Esophagus (tissue), 2 donors: ENCODE results near the gene IL1R1. TPM values are rescaled to one million over a fixed set of nuclear protein-coding genes. Genes with fewer than 3 reads are reported as not detected.

Experiments
- H3K27ac ChIP-seq, 2 donors: one replicate each; pipeline ENCODE4 v1.5.1; 2013; ENCODE audit warnings: low read depth in 2 of 2, mild to moderate bottlenecking in 2 of 2, inconsistent platforms in 1 of 2, low read length in 1 of 2, moderate library complexity in 1 of 2
- H3K27me3 ChIP-seq, 2 donors: one replicate each; pipeline ENCODE4 v1.6.1; 2013; ENCODE audit warnings: low read length in 2 of 2, control low read depth in 1 of 2, mild to moderate bottlenecking in 1 of 2; ENCODE audit not compliant: insufficient read depth in 2 of 2, control insufficient read depth in 1 of 2
- H3K36me3 ChIP-seq, 2 donors: one replicate each; pipeline ENCODE4 v1.6.1; 2013; ENCODE audit warnings: low read length in 1 of 2; ENCODE audit not compliant: control insufficient read depth in 2 of 2, insufficient read depth in 2 of 2
- H3K4me1 ChIP-seq, 2 donors: one replicate each; pipeline ENCODE4 v1.6.1; 2013; ENCODE audit warnings: low read length in 1 of 2; ENCODE audit not compliant: control insufficient read depth in 2 of 2, insufficient read depth in 2 of 2
- H3K4me3 ChIP-seq, 2 donors: one replicate each; pipeline ENCODE4 v1.5.1; 2013; ENCODE audit warnings: low read length in 2 of 2, mild to moderate bottlenecking in 2 of 2, low read depth in 1 of 2, moderate library complexity in 1 of 2
- H3K9me3 ChIP-seq, 2 donors: one replicate each; pipeline ENCODE4 v1.6.1; 2013; ENCODE audit warnings: mild to moderate bottlenecking in 2 of 2, low read depth in 1 of 2, low read length in 1 of 2, moderate library complexity in 1 of 2; ENCODE audit not compliant: control insufficient read depth in 2 of 2, insufficient read depth in 1 of 2
- WGBS, 2 donors: extraction: QIAGEN DNeasy Blood & Tissue Kit; methylation state at CpG; one replicate each; pipeline ENCODE4 v1.1.7; 2013; 5-methylcytosine and 5-hydroxymethylcytosine counted together
- polyA plus RNA-seq, 2 donors: library from polyadenylated mRNA; stranded (reverse); fragments of 200-250 nt; gene quantifications; one replicate each; pipeline ENCODE4 v1.2.3, GENCODE V29; 2013
- donor health status: healthy with polysubstance abuse.
- donor health status: Bipolar disorder and iron deficiency.

IL1R1 gene
- polyA plus RNA-seq, 2 donors, result 11.7 to 12.7 TPM

DNA sequence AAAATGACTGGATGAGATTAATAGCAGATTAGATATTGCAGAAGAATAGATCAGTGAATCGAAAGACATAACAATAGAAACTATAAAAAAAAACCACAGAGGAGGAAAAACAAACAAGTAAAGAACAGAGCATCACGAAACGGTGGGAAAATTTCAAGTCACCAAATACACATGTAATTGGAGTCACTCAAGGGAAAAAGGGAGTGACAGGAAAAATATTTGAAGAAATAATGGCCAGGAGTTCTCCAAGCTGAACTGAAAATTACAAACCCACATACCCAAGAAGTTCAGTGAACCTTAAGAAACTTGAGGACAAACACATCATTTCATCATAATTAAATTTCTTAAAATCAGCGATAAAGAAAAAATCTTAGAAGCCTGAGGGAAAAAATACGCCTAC, 11.0 kb upstream of the IL1R1 start:
- Histone ChIP-seq H3K9me3 (no peaks in the 10 kb centered on the region), H3K27ac (no peak overlapping the region), H3K27me3 (no peaks in the 10 kb centered on the region), H3K4me3 (no peak overlapping the region), H3K4me1 (no peaks in the 10 kb centered on the region), H3K36me3 (no peaks in the 10 kb centered on the region)
- WGBS, 2 donors, result 87 to 88% methylated on average over 5 of the region's 5 CpGs

DNA sequence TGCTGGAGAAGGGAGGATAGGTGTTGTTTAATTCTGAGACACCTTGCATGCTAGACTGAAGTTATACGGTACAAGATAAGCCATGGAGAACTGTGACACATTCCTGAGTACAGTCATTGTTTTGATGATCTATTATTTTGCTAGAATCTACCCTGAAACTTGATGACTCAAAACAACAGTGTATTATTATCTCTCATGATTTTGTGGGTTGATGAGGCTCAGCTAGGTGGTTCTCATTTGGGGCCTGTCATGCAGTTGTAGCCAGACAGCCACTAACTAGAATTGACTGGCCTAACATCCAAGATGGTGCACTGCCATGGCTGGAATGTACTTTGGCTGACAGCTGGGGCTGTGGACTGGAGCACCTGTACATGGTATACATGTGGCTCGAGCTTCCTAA, 5.4 kb upstream of the IL1R1 start:
- Histone ChIP-seq H3K4me3 (no peak overlapping the region), H3K9me3 (no peaks in the 10 kb centered on the region), H3K36me3 (no peaks in the 10 kb centered on the region), H3K27me3 (no peaks in the 10 kb centered on the region), H3K4me1 (no peaks in the 10 kb centered on the region), H3K27ac (no peak overlapping the region)
- 79 to 83% methylated on average over 2 of the region's 2 CpGs for WGBS, 2 donors

DNA sequence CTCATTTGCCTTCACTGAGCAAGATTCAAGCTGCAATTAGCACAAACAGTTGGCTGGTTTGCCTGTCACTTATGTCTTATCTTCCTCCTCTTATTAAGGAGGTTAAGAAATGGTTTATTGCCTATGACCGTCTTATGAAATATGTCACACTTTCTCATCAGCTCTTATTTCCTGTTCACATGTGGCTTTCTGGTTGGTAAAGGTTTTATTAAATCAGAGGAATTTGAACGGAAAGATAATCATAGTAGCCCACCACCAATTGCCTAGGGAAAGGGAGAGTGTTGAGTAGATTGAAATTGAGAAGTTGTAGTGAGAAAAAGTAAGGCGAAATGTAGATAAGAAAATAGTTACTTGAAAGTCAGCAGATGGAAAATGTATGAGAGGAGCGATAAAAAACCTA, 4.2 kb upstream of the IL1R1 start:
- no peaks in the 10 kb centered on the region for H3K36me3 ChIP-seq
- WGBS, 2 donors, result 79 to 84% methylated on average over 4 of the region's 4 CpGs
- H3K9me3 ChIP-seq, result peaks cover 0 to 5% of the 10 kb centered on the region in 2 donors
- H3K4me1 ChIP-seq, result peaks cover 0 to 1% of the 10 kb centered on the region in 2 donors
- no peak overlapping the region for H3K4me3 ChIP-seq
- no peak overlapping the region for H3K27ac ChIP-seq
- no peaks in the 10 kb centered on the region for H3K27me3 ChIP-seq

DNA sequence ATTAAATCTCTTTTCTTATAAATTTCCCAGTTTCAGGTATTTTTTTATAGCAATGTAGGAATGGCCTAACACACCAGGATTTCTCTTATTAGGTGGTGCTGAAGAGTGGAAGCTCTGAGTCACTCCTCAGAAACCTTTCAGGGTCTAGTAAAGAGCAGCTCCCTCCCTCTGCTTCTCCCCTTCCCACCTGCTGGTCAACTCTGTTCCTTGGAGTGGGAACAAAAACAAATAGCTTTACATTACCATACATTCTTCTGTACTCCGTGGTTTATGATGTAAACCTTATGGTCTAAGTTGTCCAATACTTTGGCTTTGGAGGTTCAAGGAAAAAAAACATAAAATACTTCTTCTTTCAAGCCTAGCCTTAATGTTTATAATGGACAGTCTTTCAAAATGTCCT, 2.7 kb upstream of the IL1R1 start:
- Histone ChIP-seq H3K27me3 (no peaks in the 10 kb centered on the region), H3K9me3 (peaks cover 0 to 7% of the 10 kb centered on the region in 2 donors), H3K36me3 (peaks cover 0 to 2% of the 10 kb centered on the region in 2 donors), H3K4me3 (no peak overlapping the region), H3K27ac (no peak overlapping the region), H3K4me1 (peaks cover 0 to 9% of the 10 kb centered on the region in 2 donors)
- 67 to 75% methylated on average over 1 of the region's 1 CpG for WGBS, 2 donors

DNA sequence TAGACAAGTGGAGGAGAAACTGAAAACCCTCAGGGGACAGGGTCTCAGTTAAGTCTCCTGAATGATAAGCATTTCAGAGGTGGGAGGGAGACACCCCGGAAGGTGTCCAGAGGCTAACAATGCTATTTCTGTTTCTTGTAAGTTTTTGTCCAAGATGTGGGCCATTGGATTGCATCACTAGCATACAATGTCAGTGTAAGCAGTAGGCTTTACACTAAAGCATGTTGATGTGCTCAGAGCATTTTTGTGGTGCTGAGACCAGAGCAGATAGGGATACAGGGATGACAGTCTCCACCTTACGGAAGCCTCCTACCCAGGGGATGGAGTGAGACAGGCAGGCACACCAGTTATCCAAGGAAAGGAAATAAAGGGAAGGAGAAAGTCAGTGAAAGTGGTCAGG, 2.2 kb upstream of the IL1R1 start:
- H3K9me3 ChIP-seq, result peaks cover 0 to 12% of the 10 kb centered on the region in 2 donors
- no peak overlapping the region for H3K4me3 ChIP-seq
- H3K27ac ChIP-seq, result no peak overlapping the region
- 94 to 98% methylated on average over 2 of the region's 2 CpGs for WGBS, 2 donors
- H3K36me3 ChIP-seq, result peaks cover 0 to 6% of the 10 kb centered on the region in 2 donors
- H3K4me1 ChIP-seq, result peaks cover 0 to 9% of the 10 kb centered on the region in 2 donors
- no peaks in the 10 kb centered on the region for H3K27me3 ChIP-seq

DNA sequence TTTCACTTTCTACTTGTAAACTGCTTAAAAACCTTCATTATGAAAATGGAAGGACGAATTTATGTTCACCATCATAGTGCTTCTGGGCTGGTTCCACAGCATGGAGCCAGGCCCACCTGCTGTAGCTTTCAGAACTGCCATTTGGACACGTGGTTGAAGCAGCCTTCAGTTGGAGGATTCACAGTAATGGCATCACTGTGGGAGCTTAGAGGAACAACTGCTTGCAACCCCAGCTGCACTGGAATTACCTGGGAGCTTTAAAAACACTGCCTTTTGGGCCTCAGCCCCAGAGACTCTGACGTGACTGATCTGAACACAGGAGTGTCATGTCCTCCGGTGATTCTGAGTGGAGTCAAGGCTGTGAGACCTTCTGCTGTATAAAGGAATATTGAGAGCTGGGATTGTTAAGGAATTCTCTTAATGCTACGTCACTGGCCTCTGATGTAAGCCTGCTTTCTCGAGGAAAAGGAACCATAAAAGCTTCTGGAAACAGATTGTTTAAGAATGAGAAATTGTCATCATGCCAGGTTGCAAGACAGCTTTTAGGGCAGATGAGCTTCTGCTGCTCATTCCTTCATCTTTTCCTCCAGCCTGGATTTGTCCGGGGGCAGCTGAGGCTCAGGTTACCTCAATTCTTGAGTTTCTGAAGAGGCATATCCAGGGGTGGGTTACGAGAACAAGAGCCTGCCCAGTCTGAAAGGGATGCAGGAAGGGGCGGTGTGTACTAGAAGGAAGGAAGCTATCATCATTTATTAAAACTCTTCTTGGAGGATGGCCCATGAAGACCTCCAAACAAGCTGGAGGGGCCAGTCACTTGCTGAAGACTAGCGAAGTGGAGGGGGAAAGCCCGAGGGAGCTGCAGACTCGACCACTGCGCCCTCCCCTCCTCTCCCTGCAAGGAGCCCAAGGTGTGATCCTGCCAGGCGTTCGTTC, 1.3 kb upstream of the IL1R1 start:
- no peaks in the 10 kb centered on the region for H3K27me3 ChIP-seq
- peaks cover 0 to 6% of the 10 kb centered on the region in 2 donors for H3K36me3 ChIP-seq
- no peak overlapping the region for H3K4me3 ChIP-seq
- peaks cover 0 to 9% of the 10 kb centered on the region in 2 donors for H3K4me1 ChIP-seq
- peak overlapping the region; percentile 77 to 89 for H3K27ac ChIP-seq
- WGBS, 2 donors, result 69% methylated on average over 15 of the region's 15 CpGs
- peaks cover 0 to 18% of the 10 kb centered on the region in 2 donors for H3K9me3 ChIP-seq

DNA sequence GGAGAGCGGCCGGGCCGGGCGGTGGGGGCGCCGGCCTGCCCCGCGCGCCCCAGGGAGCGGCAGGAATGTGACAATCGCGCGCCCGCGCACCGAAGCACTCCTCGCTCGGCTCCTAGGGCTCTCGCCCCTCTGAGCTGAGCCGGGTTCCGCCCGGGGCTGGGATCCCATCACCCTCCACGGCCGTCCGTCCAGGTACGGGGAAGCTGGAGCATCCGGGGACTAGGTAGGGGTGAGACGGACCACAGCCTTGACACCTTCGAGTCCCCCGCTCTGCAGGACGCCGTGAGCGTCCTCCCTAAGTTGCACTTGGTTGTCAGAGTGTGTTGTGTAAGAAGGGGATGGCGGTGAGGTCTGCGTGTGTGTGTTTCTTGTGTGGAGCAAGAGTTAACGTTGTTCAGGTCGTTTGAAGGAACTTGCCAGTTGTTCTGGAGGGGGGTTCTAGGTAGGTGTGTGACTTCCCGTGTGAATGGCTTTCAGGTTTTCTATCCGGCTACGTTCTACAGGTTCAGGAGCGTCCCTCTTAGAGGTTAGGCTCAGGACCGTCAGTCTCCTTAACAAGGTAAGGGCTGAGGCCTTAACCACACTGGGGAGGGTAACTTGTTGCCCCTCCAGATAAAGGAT, 393 bp downstream of the IL1R1 start:
- 10 to 15% methylated on average over 21 to 42 of the region's 42 CpGs for WGBS, 2 donors
- Histone ChIP-seq H3K27me3 (no peaks in the 10 kb centered on the region), H3K4me1 (peaks cover 0 to 9% of the 10 kb centered on the region in 2 donors), H3K4me3 (peak overlapping the region; percentile 74 to 84), H3K27ac (peak overlapping the region; percentile 89 to 92), H3K36me3 (peaks cover 0 to 6% of the 10 kb centered on the region in 2 donors), H3K9me3 (peaks cover 0 to 28% of the 10 kb centered on the region in 2 donors)

DNA sequence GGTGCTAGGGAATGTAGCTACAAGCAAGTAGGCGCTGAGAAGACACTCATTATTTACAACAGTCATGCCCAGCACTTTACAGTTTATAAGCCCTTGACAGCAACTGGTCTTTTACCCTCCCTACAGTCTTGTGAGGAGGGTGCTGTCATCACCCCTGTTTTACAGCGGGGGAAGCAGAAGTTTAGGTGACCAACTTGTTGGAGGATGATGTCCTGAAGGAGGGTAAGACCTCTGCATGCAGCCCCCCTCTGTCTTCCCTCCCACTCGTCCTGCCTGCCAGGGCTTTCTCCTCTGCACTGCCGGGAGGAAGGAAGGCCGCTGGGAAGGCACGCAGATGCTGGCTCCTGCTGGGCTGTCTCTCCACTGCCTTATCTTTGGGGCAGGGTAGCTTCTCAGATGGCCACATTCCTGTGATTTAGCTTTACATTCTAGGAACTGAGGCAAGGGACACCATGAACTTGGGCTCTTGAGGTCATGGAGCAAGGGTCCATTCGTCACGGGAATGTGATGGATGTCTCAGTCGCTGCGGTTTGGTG, 972 bp downstream of the IL1R1 start:
- peak overlapping the region; percentile 74 to 84 for H3K4me3 ChIP-seq
- H3K9me3 ChIP-seq, result peaks cover 0 to 30% of the 10 kb centered on the region in 2 donors
- H3K4me1 ChIP-seq, result peaks cover 0 to 9% of the 10 kb centered on the region in 2 donors
- H3K36me3 ChIP-seq, result peaks cover 0 to 6% of the 10 kb centered on the region in 2 donors
- peak overlapping the region; percentile 89 to 92 for H3K27ac ChIP-seq
- 63 to 64% methylated on average over 10 of the region's 10 CpGs for WGBS, 2 donors
- H3K27me3 ChIP-seq, result no peaks in the 10 kb centered on the region

DNA sequence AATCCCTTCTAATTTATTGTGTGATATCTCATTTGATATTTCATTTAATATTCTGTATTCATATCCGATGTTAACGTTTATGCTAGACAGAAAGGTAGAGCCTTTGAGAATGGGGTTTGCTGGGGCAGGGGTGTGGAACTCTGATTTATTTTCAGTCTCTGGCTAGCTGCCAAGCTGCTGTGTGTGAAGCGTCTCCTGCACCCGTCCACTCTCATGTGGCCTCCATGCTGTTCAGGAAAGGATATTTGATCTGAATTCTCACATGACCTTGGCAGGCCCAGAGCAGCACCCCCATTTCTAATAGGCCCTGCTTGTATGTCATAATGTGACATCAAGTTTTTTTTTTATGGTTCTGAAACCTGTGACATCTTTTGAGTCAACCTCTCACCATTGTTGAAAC, 1.6 kb downstream of the IL1R1 start:
- peaks cover 0 to 9% of the 10 kb centered on the region in 2 donors for H3K4me1 ChIP-seq
- peaks cover 0 to 30% of the 10 kb centered on the region in 2 donors for H3K9me3 ChIP-seq
- H3K36me3 ChIP-seq, result peaks cover 0 to 6% of the 10 kb centered on the region in 2 donors
- 54 to 64% methylated on average over 4 of the region's 4 CpGs for WGBS, 2 donors
- H3K27ac ChIP-seq, result no peak overlapping the region
- H3K4me3 ChIP-seq, result peak overlapping the region in 1 of 2 donors; percentile 84
- H3K27me3 ChIP-seq, result no peaks in the 10 kb centered on the region
